Endothelial cell of umbilical vein (primary cell): ENCODE data around the gene AKAP13. TPM values are rescaled to one million over a fixed set of nuclear protein-coding genes. Genes with fewer than 3 reads are reported as not detected.

Experiments
- BruUV-seq: library from RNA; stranded (reverse); fragments of 400-500 nt; replicated peaks from 2 replicates; lab custom pipeline; 2021; lab: Mats Ljungman, UMichigan
- CTCF ChIA-PET: fragments of 300-600, 350-600 bp; sonication (Branson Sonifier 250); formaldehyde crosslinking; loops from one replicate; lab custom pipeline; 2021; ENCODE audit warnings: antibody characterized with exemption, inconsistent platforms; lab: Charles Lee
- POLR2A ChIA-PET: fragments of 300-600, 350-600 bp; sonication (Branson Sonifier 250); formaldehyde crosslinking; loops from one replicate; lab custom pipeline; 2021; ENCODE audit warnings: antibody characterized with exemption, inconsistent platforms; lab: Charles Lee
- DNase-seq: peaks from one replicate; pipeline ENCODE4 v3.0.0-alpha.2; 2011; ENCODE audit warnings: low read depth, low spot score
- FAIRE-seq: peaks from 2 replicates; lab custom pipeline; 2011; peaks lifted over from hg19 to GRCh38; lab: Jason Lieb, UNC
- H2AFZ ChIP-seq: 2 replicates; pipeline ENCODE4 v1.6.0; 2012; ENCODE audit warnings: low read depth, low read length, control low read depth, inconsistent platforms
- H3K27ac ChIP-seq: 2 replicates; pipeline ENCODE4 v1.5.1; 2011; ENCODE audit warnings: low read depth, mild to moderate bottlenecking, control low read depth, low read length, moderate library complexity; ENCODE audit not compliant: insufficient read depth
- H3K27me3 ChIP-seq, 2 experiments: 2 replicates each; pipeline versions ENCODE4 v1.6.0 to v1.6.1; 2011; ENCODE audit warnings: low read length in 2 of 2, mixed read lengths in 1 of 2; ENCODE audit not compliant: control insufficient read depth in 2 of 2, insufficient read depth in 2 of 2
- H3K36me3 ChIP-seq, 2 experiments: 2 replicates in 1 of 2; 3 replicates in 1 of 2; pipeline ENCODE4 v1.5.1; 2011; ENCODE audit warnings: low read length in 2 of 2, mild to moderate bottlenecking in 1 of 2, moderate library complexity in 1 of 2; ENCODE audit not compliant: control insufficient read depth in 2 of 2, insufficient read depth in 2 of 2; ENCODE audit errors: extremely low read depth in 1 of 2
- H3K4me1 ChIP-seq: 3 replicates; pipeline ENCODE4 v1.5.1; 2011; ENCODE audit warnings: mild to moderate bottlenecking, low read length; ENCODE audit not compliant: control insufficient read depth, insufficient read depth; ENCODE audit errors: extremely low read depth
- H3K4me2 ChIP-seq: 2 replicates; pipeline ENCODE4 v1.6.1; 2011; ENCODE audit warnings: low read length, control low read depth, mixed read lengths; ENCODE audit not compliant: insufficient read depth
- H3K4me3 ChIP-seq, 3 experiments: fragments of 200-600 bp in 1 of 3; sonication (generic), shearing (Covaris generic) in 1 of 3; replicated peaks in 1 of 3; 2 replicates each; pipeline ENCODE4 v1.5.1; 2011 to 2016; ENCODE audit warnings: control low read depth in 3 of 3, low read length in 3 of 3, mild to moderate bottlenecking in 2 of 3, inconsistent platforms in 1 of 3, low read depth in 1 of 3, moderate library complexity in 1 of 3; ENCODE audit not compliant: insufficient read depth in 1 of 3
- H3K79me2 ChIP-seq: 2 replicates; pipeline ENCODE4 v1.6.0; 2012; ENCODE audit warnings: low read length, inconsistent platforms; ENCODE audit not compliant: control insufficient read depth, insufficient read depth
- H3K9ac ChIP-seq: replicated peaks from 2 replicates; pipeline ENCODE3; 2011; ENCODE audit warnings: low read length, control low read depth; ENCODE audit not compliant: insufficient read depth; ENCODE audit errors: extremely low read depth
- H3K9me1 ChIP-seq: replicated peaks from 3 replicates; pipeline ENCODE4 v1.6.0; 2011; ENCODE audit warnings: mild to moderate bottlenecking, low read length; ENCODE audit not compliant: control insufficient read depth, insufficient read depth; ENCODE audit errors: extremely low read depth
- H3K9me3 ChIP-seq: replicated peaks from 2 replicates; pipeline ENCODE4 v1.5.1; 2012; ENCODE audit warnings: low read length, inconsistent platforms; ENCODE audit not compliant: control insufficient read depth, insufficient read depth
- H4K20me1 ChIP-seq: replicated peaks from 2 replicates; pipeline ENCODE3; 2011; ENCODE audit warnings: mild to moderate bottlenecking, low read length; ENCODE audit not compliant: control insufficient read depth, insufficient read depth; ENCODE audit errors: extremely low read depth
- CTCF ChIP-seq, 2 donors: IDR thresholded peaks; 1 replicate in 1 of 2; 2 replicates in 1 of 2; pipeline ENCODE4 v1.5.1; 2011; ENCODE audit warnings: low read length in 2 of 2, mild to moderate bottlenecking in 2 of 2, moderate library complexity in 2 of 2, control low read depth in 1 of 2, inconsistent platforms in 1 of 2, low read depth in 1 of 2; ENCODE audit not compliant: insufficient read depth in 1 of 2; ENCODE audit errors: extremely low read depth in 1 of 2
- dilution Hi-C: fragments of 300-500 bp; cut with MboI; formaldehyde crosslinking; loops from one replicate; pipeline ENCODE4 v1.15.0; 2019; ENCODE audit warnings: low sequenced_read_pairs; ENCODE audit not compliant: extremely low pct_ligation_motif_present
- intact Hi-C: fragments of 100-400 bp; cut with micrococcal nuclease; formaldehyde crosslinking; loops from one replicate; pipeline ENCODE4 v1.10.0; 2022
- polyA plus RNA-seq, 4 experiments: library from polyadenylated mRNA; depleted of rRNA in 3 of 4; stranded (reverse) in 3 of 4; unstranded in 1 of 4; fragments of >200 nt; gene quantifications; 2 replicates each; pipeline versions ENCODE4 v1.2.1 to v1.2.3, GENCODE V29; 2011 to 2012; ENCODE audit warnings: missing spikeins in 1 of 4
- total RNA-seq: library from RNA; stranded (reverse); gene quantifications from 2 replicates; pipeline ENCODE4 v1.2.3, GENCODE V29; 2021

Gene AKAP13
- total and polyA plus RNA-seq, 2 donors (not counting 3 experiments of a cell fraction or from before 2014, with no cell fraction given), result 22.8 to 87.8 TPM

DNA sequence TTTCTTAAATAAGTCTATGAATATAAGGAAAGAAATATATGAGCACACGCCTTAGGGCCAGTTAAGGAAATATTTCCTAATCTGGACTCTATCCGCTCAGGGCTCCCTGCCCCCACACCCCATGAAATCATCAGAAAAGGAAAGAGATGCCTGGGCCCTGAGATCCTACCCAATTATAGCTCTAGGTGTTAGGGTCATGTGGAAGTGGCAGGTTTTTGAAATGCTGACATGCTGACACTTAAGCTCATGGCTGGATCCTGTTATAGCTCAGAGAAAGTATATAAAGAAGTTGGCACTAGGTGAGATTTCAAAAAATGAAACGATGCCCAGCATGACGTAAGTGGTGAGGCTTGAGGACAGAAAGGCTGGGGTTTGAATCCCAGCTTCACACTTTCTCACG is 43.5 kb upstream of the AKAP13 start:
- FAIRE-seq, result no peak
- CTCF ChIA-PET, result interaction anchor here (0.6 to 1.8 kb wide), 8 partner anchors 9 to 142 kb away, joined by 3 to 7 read pairs (median 3); partner anchors contain the start of gene AKAP13
- POLR2A ChIA-PET, result interaction anchor here (0.6 kb wide), 1 partner anchor 76 kb away, joined by 3 read pairs; no protein-coding TSS in a partner anchor

More for the DNA sequence above, 43.5 kb upstream of the AKAP13 start:
- intact Hi-C loops (no loop called here), dilution Hi-C loops (no loop called here)
- no peak overlapping the region for H2AFZ ChIP-seq
- no peak overlapping the region for H3K4me2 ChIP-seq
- no peak for DNase-seq
- no peak overlapping the region for H3K27ac ChIP-seq
- TF ChIP-seq CTCF (IDR thresholded peaks at IDR 0.05; ENCODE audit: extremely low read depth in 1 of 2, insufficient read depth in 1 of 2, low read depth in 1 of 2, low read length in 2 of 2), result no peak
- H3K9me3 ChIP-seq, result no peaks in the 10 kb centered on the region
- no peaks in the 10 kb centered on the region for H3K36me3 ChIP-seq
- H3K27me3 ChIP-seq, result no peaks in the 10 kb centered on the region
- no peaks in the 10 kb centered on the region for H3K79me2 ChIP-seq
- peaks cover 41% of the 10 kb centered on the region for H3K4me1 ChIP-seq
- no peak overlapping the region for H3K9ac ChIP-seq
- no peaks in the 10 kb centered on the region for H3K9me1 ChIP-seq
- H3K4me3 ChIP-seq, result no peak overlapping the region
- BruUV-seq, result no TSS peak
- H4K20me1 ChIP-seq, result no peaks in the 10 kb centered on the region
